GM12878 (cell line): ENCODE results near the gene C1QTNF12.

Experiments
- POLR2A ChIP-seq: IDR thresholded peaks from 2 replicates; pipeline ENCODE4 v1.6.1; 2011; ENCODE audit warnings: low read depth, mild to moderate bottlenecking, low read length
- SIN3A ChIP-seq: IDR thresholded peaks from 2 replicates; pipeline ENCODE4 v1.6.1; 2012; ENCODE audit warnings: low read depth, low read length, improper control_type of control experiment
- TAF1 ChIP-seq: IDR thresholded peaks from 2 replicates; pipeline ENCODE4 v1.6.1; 2011; ENCODE audit warnings: mild to moderate bottlenecking, low read depth, low read length, borderline replicate concordance
- TF ChIP-seq, protein P1 (sequence below): IDR thresholded peaks from 2 replicates; pipeline ENCODE4 v1.6.1; 2012; ENCODE audit warnings: mild to moderate bottlenecking, low read depth, low read length
- TF ChIP-seq, protein P2 (sequence below): fragments of 450-650 bp; IDR thresholded peaks from 2 replicates; pipeline ENCODE4 v1.6.1; 2017; ENCODE audit warnings: mild to moderate bottlenecking
- TF ChIP-seq, protein P3 (sequence below), 3 experiments: IDR thresholded peaks in 2 of 3; conservative IDR thresholded peaks in 1 of 3; 2 replicates each; pipeline ENCODE4 v1.5.1; 2011; ENCODE audit warnings: low read depth in 3 of 3, low read length in 3 of 3, mild to moderate bottlenecking in 3 of 3, control low read depth in 2 of 3, moderate library complexity in 2 of 3, inconsistent platforms in 1 of 3, mixed read lengths in 1 of 3; ENCODE audit not compliant: control insufficient read depth in 2 of 3, insufficient read depth in 1 of 3; ENCODE audit errors: extremely low read depth in 1 of 3
- TF ChIP-seq, protein P4 (sequence below): fragments of 450-650 bp; conservative IDR thresholded peaks from 2 replicates; pipeline ENCODE4 v1.6.1; 2017; ENCODE audit warnings: mild to moderate bottlenecking, moderate library complexity
- TF ChIP-seq, protein P5 (sequence below): IDR thresholded peaks from 2 replicates; pipeline ENCODE4 v1.6.1; 2012; ENCODE audit warnings: low read depth, low read length, improper control_type of control experiment
- TF ChIP-seq, protein P6 (sequence below): IDR thresholded peaks from 2 replicates; pipeline ENCODE4 v1.6.1; 2011; ENCODE audit warnings: low read depth, low read length, improper control_type of control experiment, borderline replicate concordance

DNA sequence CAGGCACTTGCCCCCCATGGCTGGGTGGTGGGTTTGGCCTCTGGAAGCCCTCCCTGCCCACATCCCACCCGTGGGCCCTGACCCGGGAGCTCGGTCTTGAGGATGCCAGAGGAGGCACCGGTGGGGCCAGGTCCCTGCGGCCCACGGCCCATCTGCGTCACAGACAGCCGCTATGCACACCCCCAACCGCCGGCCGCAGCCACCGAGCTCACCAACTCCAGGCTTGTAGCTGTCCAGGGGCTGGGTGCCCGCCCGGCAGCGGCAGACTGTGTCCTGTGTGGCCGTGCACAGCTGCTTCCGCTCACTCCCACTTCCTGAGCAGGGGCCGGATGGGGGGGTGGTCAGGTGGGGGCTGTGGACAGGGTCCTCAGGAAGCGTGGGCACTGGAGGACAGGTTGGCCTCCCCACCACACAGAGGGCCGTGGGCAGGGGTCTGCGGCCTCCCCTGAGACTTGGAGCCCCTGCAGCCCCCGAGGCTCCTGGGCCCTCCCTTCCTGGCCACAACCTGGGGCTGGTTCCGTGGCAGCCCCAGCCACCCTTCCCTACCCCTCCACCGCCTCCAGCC lies 33.7 kb downstream of the C1QTNF12 start:
- TF ChIP-seq, protein P1, sequence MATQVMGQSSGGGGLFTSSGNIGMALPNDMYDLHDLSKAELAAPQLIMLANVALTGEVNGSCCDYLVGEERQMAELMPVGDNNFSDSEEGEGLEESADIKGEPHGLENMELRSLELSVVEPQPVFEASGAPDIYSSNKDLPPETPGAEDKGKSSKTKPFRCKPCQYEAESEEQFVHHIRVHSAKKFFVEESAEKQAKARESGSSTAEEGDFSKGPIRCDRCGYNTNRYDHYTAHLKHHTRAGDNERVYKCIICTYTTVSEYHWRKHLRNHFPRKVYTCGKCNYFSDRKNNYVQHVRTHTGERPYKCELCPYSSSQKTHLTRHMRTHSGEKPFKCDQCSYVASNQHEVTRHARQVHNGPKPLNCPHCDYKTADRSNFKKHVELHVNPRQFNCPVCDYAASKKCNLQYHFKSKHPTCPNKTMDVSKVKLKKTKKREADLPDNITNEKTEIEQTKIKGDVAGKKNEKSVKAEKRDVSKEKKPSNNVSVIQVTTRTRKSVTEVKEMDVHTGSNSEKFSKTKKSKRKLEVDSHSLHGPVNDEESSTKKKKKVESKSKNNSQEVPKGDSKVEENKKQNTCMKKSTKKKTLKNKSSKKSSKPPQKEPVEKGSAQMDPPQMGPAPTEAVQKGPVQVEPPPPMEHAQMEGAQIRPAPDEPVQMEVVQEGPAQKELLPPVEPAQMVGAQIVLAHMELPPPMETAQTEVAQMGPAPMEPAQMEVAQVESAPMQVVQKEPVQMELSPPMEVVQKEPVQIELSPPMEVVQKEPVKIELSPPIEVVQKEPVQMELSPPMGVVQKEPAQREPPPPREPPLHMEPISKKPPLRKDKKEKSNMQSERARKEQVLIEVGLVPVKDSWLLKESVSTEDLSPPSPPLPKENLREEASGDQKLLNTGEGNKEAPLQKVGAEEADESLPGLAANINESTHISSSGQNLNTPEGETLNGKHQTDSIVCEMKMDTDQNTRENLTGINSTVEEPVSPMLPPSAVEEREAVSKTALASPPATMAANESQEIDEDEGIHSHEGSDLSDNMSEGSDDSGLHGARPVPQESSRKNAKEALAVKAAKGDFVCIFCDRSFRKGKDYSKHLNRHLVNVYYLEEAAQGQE, result peak; percentile 46; the same call in 1 of the 2 replicates
- no peak for TF ChIP-seq TAF1
- TF ChIP-seq, protein P2, sequence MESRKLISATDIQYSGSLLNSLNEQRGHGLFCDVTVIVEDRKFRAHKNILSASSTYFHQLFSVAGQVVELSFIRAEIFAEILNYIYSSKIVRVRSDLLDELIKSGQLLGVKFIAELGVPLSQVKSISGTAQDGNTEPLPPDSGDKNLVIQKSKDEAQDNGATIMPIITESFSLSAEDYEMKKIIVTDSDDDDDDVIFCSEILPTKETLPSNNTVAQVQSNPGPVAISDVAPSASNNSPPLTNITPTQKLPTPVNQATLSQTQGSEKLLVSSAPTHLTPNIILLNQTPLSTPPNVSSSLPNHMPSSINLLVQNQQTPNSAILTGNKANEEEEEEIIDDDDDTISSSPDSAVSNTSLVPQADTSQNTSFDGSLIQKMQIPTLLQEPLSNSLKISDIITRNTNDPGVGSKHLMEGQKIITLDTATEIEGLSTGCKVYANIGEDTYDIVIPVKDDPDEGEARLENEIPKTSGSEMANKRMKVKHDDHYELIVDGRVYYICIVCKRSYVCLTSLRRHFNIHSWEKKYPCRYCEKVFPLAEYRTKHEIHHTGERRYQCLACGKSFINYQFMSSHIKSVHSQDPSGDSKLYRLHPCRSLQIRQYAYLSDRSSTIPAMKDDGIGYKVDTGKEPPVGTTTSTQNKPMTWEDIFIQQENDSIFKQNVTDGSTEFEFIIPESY, result no peak
- TF ChIP-seq, protein P3, sequence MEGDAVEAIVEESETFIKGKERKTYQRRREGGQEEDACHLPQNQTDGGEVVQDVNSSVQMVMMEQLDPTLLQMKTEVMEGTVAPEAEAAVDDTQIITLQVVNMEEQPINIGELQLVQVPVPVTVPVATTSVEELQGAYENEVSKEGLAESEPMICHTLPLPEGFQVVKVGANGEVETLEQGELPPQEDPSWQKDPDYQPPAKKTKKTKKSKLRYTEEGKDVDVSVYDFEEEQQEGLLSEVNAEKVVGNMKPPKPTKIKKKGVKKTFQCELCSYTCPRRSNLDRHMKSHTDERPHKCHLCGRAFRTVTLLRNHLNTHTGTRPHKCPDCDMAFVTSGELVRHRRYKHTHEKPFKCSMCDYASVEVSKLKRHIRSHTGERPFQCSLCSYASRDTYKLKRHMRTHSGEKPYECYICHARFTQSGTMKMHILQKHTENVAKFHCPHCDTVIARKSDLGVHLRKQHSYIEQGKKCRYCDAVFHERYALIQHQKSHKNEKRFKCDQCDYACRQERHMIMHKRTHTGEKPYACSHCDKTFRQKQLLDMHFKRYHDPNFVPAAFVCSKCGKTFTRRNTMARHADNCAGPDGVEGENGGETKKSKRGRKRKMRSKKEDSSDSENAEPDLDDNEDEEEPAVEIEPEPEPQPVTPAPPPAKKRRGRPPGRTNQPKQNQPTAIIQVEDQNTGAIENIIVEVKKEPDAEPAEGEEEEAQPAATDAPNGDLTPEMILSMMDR (IDR thresholded peaks at IDR 0.05 in 2 of 3, conservative IDR thresholded peaks at IDR 0.05 in 1 of 3; ENCODE audit: control insufficient read depth in 2 of 3, extremely low read depth in 1 of 3, insufficient read depth in 1 of 3, low read depth in 3 of 3, low read length in 3 of 3), result no peak
- TF ChIP-seq POLR2A, result no peak
- TF ChIP-seq, protein P4, sequence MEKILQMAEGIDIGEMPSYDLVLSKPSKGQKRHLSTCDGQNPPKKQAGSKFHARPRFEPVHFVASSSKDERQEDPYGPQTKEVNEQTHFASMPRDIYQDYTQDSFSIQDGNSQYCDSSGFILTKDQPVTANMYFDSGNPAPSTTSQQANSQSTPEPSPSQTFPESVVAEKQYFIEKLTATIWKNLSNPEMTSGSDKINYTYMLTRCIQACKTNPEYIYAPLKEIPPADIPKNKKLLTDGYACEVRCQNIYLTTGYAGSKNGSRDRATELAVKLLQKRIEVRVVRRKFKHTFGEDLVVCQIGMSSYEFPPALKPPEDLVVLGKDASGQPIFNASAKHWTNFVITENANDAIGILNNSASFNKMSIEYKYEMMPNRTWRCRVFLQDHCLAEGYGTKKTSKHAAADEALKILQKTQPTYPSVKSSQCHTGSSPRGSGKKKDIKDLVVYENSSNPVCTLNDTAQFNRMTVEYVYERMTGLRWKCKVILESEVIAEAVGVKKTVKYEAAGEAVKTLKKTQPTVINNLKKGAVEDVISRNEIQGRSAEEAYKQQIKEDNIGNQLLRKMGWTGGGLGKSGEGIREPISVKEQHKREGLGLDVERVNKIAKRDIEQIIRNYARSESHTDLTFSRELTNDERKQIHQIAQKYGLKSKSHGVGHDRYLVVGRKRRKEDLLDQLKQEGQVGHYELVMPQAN, result 0 out of 2 replicates have a peak, but pooled peaks have one; percentile 21
- TF ChIP-seq SIN3A, result no peak; the same call in 1 of the 2 replicates
- TF ChIP-seq, protein P5, sequence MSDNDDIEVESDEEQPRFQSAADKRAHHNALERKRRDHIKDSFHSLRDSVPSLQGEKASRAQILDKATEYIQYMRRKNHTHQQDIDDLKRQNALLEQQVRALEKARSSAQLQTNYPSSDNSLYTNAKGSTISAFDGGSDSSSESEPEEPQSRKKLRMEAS, result no peak
- TF ChIP-seq, protein P6, sequence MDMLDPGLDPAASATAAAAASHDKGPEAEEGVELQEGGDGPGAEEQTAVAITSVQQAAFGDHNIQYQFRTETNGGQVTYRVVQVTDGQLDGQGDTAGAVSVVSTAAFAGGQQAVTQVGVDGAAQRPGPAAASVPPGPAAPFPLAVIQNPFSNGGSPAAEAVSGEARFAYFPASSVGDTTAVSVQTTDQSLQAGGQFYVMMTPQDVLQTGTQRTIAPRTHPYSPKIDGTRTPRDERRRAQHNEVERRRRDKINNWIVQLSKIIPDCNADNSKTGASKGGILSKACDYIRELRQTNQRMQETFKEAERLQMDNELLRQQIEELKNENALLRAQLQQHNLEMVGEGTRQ, result no peak
